DMS79 (cell line): ENCODE data around the gene GPR12.

Experiments
- DNase-seq: peaks from one replicate; lab custom pipeline; 2025; lab: John Stamatoyannopoulos, UW

Gene GPR12, protein sequence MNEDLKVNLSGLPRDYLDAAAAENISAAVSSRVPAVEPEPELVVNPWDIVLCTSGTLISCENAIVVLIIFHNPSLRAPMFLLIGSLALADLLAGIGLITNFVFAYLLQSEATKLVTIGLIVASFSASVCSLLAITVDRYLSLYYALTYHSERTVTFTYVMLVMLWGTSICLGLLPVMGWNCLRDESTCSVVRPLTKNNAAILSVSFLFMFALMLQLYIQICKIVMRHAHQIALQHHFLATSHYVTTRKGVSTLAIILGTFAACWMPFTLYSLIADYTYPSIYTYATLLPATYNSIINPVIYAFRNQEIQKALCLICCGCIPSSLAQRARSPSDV

DNA sequence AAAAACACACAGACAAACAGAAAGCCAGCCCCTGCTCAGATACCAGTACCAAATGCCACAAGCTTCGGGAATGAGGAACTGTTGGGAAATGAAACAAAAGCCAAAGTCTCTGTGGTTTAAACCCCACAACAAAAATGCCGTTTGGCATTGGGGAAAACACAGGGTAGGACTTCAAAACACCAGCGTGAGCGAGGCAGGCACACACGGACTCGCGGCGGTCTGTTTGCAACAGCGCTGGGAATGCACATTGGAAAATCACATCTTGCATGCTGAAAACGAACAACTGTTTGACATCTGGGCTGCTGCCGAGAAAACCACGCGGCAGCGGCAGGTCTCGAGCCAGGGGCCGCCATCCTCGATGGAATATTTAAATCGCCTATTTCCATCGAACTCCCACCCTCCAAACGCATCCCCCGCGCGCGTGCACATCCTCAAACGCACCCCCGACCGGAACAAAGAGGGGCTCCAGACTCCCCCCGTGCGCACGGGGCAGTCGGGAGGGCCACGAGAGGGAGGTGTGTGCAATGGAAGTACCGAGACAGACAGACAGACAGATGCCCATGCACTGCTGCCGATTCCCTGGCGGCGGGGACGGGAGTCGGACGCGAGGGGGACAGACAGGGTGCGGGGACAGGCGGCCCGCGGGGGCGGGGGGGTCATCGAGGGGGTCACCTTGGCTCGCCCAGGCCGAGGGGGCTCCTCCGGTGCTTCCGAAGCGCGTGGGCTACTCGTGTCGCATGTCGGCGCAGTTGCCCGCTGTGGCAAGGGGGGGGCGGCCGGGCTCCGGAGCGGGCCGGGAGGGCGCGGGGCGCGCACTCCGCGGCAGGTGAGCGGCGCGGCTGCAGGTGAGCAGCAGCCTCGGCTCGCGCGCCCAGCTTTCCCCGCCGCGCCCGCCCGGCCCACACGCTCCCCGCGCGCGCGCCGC is at the start of gene GPR12:
Gene GPR12 (minus strand): TSS at position 880 of the 925 bp plus-strand sequence. CDS start 959 bp downstream, outside the sequence.
- no peak for DNase-seq

DNA sequence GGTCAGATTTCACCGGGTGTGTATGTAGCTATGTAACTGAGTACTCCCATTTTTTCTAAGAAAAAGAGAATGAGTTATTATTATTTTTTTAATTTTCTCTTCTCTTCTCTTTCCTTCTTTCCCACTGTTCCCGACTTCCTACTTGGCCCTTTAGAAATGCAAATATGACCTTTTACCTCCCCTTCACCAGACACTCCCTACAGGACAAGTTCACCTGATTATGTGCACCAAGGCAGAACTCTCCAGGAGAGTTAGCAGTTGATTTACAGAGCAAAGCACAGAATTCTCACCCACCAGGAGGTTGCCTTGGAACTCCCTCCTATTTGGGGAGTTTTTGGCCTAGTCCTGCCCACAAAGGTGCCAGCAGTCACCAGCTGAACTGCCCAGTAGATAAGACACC is 49.5 kb upstream of the GPR12 start:
- DNase-seq, result no peak

DNA sequence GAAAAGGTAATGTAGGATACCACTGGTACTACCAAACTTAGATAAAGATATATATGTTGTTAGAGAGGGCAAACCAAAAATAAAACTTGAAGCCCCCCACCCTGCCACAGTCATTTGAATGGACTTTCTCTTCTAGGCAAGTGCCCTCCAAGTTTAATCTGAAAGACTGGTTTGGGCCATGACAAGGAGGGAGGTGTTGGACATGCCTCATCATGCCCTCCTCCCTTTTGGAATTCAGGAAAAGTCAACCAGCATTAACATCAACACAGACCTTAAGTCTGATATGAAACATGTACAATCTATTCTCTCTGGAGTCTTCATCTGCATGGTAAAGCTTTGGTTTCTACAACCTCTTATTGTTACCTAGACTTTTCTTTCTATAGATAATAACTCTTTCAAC is 46.3 kb upstream of the GPR12 start:
- DNase-seq, result no peak

DNA sequence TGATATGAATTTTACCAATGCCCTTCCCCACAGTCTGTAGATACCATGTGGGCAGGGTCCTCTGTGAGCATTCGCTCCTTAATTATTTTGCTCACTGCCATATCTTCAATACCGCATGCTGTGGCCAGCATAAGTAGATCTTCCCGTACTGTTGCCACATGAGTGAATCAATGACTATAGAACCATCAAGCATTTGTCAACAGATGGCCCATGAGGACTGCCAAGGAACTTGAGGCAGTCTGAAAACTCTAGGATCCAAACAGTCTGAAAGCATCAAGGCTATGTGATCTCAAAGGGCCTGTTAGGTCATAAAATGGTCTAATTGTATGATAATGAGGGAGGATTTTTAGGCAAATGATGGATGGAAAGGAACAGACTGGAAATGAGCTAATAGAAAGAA is 27.4 kb upstream of the GPR12 start:
- no peak for DNase-seq

DNA sequence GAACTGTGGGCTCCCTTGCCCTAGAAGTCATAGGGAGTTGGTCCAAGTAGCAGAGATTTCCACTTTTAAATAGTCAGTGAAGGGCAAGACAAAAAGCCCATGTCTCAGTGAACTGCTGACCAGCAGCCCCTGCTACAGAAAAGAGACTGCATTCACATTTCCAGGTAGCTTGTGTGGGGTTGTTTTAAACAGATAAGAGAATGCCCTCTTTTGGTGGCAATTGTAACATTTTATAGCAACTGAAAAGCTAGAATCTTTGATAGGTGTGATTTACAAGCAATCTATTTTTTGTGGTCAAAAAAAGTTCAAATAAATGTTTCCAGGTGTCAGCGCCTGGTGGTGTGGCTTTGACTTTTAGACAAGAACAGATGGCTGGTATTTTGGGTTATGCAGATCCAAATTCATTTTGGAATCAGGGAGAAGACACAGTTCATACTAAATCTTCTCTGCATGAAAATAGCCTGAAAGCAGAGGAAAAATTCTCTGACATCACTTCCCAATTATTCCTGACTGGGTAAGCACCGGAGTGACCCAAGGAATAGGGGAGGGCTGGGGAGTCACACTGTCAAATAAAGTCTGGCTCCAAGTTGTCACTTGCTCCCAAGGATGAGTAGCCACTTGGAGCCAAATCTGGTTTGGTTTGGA is 26.2 kb upstream of the GPR12 start:
- DNase-seq, result no peak

DNA sequence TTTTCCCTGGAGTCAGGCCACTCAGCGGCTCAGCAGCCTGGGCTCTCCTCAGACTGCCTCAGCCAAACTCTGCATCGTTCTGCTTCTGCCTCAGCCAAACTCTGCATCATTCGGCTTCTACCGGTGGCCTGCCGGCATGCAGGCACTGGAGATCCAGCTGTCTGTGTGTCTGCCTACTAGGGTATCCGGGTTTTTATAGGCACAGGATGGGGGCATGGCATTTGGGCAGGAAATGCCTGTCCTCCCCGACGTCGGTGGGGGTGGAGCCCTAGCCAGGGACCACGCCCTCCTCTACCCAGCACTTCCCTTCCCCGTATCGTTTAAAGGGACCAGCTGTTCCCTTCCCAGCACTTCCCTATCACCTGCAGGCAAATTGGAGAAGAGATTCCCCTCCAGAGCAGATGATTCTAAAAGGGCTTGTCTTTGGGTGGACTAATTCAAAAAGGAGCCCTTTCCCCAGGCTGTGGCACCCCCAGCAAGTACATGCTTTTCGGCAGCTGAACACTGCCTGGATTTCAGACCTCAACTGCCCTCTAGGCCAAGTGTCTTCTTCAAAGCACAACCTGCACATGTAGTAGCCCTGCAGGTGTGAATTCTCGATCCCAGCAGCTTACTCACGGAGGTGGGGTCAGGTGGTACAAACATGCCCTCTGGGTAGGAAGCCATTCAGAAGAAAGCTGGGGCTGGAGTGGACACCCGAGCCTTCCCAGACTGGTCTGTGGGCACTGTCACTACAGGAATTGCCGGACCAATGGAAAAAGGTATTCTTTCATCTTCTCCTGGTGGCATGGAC is 25.4 kb upstream of the GPR12 start:
- DNase-seq, result no peak

DNA sequence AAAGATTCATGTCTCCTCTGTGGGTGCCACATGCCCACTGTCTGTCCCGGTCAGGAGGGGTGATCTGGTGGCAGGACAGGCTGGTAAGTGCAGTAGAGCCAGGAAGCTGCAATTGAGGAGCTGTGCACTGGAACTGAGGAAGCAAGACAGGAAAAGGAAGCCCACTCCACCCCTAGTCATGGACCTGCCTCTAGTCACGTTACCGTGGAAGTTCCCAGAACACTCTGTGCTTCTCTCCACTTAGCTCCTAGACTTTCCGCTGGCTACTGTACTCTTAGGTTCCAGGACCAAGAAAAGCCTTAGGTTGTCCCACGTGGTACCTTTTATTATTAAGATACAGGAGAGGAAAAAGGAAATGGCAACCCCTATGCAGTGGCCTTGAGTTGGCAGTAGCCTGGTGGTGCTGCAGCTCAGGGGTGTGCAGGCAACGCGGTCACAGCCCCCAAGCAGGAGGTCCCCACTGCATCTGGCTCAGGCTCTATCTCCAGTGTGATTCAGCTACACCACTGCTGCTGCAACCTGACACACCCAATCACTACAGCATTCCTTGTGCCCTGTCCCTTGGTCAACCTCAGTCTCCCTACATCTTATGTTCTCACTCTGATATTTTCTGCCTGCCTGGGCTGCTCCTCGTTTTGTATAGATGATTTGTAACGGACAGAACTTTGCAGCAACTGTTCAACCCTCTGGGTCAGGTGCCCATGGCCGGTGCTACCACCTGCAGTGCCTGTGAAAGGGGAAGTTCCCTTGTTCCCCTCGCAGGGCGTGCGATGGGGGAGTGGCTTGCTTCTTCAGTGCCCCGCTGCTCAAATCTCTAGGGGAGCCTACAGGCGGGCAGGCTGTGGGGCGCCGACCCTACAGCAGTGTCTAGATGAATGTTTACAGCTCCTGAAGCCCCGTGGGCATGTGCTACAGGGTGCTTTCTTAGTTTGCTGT is 24.4 kb upstream of the GPR12 start:
- no peak for DNase-seq

DNA sequence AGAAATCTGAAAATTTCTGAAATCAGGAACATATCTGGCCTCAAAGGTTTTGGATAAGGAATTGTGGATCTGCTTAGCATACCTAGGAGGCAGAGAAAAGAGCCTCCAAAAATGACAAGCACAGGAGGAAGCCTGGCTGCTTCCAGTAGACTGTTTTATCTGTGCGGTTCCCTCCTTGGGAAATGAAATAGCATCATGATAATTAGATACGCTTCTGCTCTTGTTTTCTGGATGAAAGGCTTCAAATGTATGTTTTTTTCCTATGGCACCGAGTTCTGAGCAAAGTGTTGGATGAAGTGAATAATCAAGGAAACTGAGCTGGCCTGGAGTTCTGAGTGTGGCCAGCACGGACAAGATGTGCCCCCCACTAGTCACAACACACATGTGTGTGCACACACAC is 19.8 kb upstream of the GPR12 start:
- DNase-seq, result no peak

DNA sequence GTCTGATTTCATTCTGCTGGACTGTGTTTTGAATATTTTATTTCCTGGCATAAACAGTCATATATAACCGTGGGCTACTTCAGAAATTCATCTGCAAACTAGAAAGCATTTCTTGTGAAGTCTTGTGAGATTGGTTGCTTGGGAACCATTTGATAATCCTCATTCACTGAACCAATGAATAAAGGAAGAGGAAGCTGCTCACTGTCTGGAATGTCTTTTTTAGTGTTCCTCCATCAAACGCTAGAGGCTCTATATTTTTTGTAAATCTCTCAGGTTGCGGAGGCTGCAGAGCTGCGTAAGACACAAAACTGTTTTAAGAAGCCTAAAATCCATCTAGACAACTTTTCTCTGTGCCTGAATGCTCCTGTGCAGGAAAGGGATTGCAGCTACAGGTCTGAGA is 18.7 kb upstream of the GPR12 start:
- DNase-seq, result no peak

DNA sequence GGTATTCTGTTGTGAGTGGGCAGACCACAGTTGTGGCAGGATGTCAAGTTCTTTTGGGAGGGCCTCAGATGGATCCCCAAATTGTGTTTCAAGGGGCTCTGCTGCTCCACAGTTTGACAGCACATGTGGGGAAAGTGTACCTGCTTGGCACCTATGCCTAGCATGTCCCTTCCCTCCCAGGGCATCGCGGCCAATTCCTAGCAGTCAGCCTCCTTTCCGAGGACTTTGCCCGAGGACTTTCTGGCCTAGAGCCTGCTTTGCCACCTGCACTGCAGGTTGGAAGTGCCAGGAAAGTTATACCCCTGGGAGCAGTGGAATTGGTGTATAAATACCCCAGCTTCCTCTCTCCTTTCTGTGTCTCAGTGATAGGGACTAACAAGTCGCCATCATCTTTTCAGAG is 11.9 kb upstream of the GPR12 start:
- DNase-seq, result no peak

DNA sequence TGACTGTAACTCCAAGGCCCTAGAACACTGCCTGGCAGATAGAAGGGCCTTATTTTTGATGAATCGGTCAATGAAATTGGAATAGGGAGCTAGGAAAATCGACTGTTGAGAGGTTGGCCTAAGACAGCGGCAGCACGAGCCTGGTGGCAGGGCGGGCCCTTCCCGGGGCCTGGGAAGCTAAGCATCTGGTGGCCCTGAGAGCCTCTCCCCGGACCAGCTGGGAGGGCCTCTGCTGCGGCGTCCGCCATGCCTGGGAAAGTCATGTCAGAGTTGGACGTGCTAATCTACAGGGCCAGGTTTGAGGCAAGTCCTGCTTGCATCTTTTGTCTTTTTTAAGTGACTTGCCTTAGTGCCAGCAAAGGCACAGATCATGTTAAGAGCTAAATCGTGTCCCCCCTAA is 11.2 kb upstream of the GPR12 start:
- DNase-seq, result no peak

DNA sequence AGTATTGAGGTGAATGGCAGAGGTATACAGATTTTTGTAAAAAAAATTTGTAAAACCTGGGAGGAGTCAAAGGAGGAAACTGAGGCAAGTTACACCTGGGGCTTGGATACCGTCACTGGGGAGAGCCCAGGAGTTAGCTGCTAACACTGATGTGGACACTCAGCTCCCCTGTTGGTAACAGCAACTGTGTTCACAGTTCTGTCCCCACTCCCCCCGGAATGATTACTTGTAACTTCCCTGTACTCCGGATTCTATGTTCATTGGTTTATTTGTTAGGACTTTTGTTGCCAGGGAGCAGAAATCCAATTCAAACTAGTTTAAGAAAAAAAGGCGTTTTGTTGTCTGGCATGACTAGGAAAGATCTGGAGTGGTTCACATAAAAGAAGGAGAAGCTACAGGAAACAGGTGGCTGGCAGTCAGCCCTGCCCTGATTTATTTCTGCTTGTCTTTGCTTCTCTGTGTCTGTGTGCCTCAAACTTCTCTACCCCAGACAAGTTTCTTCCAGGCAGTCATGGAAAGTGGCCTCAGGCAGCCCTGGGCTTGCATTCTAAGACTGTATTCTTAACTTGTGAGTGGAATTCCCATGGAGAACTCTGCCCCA is 2.3 kb upstream of the GPR12 start:
- DNase-seq, result no peak

DNA sequence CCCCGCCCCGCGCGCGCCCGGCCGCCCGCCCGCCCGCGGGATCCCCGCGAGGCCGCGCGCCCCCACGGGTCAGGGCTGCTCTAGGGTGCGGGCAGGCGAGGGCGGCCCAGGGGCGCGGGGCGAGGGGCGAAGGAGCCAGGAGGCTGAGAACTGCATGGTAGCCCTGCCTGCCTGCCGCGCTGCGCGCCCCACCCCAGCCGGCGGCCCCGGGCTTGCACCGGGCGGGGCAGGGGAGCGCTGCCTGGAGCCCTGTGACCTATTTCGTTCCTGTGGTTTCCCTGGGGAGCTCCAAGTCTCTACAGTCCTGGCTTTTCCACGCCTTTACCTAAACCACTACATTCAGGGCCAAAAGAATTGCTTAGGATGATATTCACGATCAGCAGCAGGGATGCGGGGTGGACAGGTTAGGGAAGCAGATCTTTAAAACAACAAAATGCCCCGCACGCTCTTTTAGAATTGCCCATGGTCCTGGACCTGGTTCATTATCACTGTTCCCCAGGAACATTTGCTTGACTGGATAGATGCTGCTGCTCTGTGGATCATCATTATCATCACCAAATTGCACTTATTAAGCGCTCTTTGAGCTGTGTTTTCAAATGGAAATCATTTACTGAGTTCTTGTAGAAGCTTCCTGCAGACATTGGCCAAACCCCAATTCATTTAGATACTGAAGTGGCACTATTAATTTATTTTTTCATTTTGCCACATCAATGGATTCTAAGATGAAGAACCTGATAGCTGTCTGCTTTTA is 421 bp upstream of the GPR12 start:
- no peak for DNase-seq

DNA sequence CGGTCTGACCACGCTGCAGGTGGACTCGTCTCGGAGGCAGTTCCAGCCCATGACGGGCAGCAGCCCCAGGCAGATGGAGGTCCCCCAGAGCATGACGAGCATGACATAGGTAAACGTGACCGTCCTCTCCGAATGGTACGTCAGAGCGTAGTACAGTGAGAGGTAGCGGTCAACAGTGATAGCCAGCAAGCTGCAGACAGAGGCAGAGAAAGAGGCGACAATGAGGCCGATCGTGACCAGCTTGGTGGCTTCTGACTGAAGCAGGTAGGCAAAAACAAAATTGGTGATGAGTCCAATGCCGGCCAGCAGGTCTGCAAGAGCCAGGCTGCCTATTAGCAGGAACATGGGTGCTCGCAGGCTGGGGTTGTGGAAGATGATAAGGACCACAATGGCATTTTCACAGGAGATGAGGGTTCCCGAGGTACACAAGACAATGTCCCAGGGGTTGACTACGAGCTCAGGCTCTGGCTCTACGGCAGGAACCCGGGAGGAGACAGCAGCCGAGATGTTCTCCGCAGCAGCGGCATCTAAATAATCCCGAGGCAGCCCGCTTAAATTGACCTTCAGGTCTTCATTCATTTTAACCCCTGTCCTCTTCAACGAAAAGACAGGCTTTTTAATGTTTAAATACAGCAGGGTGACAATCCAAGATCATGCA is 1.2 kb downstream of the GPR12 start:
- DNase-seq, result no peak

DNA sequence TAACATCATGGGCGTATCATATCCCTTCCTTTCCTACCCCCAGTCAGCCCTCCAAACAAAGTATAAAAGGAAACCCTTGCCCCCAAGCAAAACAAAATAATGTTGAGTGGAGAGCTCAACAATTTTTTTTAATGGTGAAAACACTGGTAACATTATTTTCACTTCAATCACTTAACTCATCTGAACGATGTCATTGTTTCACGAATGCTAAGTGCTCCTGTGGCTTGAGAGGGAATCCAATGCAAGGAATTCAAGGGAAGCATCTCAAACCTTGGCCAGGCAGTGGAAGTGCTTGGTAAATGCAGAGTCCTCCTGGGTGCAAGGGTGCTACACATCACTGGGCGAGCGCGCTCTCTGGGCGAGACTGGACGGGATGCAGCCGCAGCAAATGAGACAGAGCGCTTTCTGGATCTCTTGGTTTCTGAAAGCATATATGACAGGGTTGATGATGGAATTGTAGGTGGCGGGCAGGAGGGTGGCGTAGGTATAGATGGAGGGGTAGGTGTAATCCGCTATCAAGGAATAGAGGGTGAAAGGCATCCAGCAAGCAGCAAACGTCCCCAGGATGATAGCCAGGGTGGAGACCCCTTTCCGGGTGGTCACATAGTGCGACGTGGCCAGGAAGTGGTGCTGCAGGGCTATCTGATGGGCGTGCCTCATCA is 2.0 kb downstream of the GPR12 start:
- no peak for DNase-seq

DNA sequence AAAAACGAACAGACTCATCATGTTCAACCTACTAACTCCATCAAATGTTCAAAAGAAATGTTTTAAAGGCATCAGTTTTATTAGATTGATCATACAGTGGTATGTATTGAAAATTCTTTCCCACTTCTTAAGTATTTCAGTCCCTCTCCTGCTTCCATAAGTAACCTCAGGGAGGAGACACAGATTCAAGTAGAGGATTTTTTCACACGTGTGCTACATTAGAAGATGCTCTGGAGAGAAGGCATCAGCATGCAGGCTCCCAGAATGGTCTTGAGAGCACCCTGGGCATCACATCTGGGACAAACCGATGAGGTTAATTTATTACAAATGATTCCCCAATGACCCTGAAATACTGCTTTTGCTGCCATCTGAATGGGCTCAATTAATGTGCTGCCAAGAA is 3.6 kb downstream of the GPR12 start:
- DNase-seq, result no peak

DNA sequence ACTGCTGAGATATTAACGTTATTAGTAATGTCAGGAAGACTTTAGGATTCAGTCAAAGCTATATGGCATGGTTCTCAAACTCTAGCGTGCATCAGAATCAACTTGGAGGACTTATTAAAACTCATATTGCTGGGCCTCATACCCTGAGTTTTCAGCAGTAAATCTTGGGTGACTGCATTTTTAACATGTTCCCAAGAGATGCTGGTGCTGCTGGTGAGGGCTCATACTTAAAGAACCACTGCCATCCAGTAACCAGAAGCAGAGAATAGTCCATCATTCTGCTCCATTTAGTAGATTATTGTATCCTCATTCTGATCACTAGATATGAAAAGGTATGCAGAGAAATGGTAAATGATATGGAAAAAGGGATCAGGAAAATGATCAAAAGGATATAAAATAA is 7.9 kb downstream of the GPR12 start:
- no peak for DNase-seq

DNA sequence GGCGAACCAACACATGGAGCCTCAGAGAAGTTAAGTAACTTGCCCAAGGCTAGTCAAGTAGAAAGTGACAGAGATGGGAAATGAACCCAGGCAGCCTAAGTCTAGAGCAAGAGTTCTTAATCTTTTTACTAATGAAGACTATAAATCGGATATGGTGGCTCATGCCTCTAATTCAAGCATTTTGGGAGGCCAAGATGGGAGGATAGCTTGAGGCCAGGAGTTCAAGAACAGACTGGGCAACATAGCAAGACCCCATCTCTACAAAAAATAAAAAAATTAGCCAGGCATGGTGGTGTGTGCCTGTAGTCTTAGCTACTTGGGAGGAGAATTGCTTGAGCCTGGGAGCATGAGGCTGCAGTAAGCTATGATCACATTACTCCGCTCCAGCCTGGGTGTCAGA is 10.7 kb downstream of the GPR12 start:
- no peak for DNase-seq

DNA sequence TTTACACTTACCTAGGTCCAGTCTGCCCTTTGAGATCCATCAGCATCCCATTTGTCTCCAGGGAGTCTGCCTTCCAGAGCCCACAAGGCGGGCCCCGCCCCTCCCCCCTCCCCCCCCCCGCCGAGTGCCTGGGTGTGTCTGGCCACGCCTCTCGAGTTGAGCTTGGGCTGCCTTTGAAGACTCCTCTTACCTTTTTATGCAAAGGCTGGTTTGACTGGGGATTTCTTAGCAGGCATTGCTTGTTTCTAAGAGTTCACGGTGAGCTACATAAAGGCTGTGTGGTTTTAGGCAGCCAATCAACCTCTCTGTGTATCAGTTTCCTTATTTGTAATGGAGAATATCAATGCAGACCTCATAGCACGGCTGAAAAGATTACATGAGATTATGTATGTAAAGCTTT is 11.3 kb downstream of the GPR12 start:
- no peak for DNase-seq
